ENCODE data around the gene TBK1.

DNA sequence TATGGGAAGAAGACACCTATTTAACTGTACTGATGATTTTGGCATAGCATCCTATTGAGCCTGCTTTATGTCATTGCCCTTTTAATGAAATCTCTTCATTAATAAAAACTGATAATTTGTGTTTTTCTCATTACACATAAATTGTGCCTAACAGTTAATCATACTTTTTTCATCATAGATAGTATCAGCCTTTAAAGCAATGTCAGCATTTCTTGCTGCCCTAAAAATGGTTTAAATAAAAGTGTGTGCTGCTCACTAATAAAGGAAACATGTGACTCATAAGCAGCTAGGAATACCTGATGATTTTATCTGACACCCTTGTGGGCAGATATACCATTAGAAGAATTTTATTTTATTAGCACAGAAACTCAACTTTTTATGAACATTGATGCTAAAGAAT, 26.7 kb downstream of the TBK1 start:
- TF ChIP-seq ZNF281 (CRISPR knock-in tag; IDR thresholded peaks at IDR 0.05) (no peak), ELF4 (CRISPR knock-in tag; IDR thresholded peaks at IDR 0.05; ENCODE audit: low read depth) (no peak), CTCF (IDR thresholded peaks at IDR 0.05) (no peak), MAX (CRISPR knock-in tag; IDR thresholded peaks at IDR 0.05) (no peak), FOXP1 (CRISPR knock-in tag; IDR thresholded peaks at IDR 0.05; ENCODE audit: borderline replicate concordance) (no peak), ZNF423 (CRISPR knock-in tag; IDR thresholded peaks at IDR 0.05) (no peak), SP1 (CRISPR knock-in tag; conservative IDR thresholded peaks at IDR 0.05) (no peak), MXD4 (CRISPR knock-in tag; IDR thresholded peaks at IDR 0.05; ENCODE audit: borderline replicate concordance) (no peak)
- TF ChIP-seq, protein P1, sequence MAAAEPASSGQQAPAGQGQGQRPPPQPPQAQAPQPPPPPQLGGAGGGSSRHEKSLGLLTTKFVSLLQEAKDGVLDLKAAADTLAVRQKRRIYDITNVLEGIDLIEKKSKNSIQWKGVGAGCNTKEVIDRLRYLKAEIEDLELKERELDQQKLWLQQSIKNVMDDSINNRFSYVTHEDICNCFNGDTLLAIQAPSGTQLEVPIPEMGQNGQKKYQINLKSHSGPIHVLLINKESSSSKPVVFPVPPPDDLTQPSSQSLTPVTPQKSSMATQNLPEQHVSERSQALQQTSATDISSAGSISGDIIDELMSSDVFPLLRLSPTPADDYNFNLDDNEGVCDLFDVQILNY (CRISPR knock-in tag; IDR thresholded peaks at IDR 0.05): no peak
- TF ChIP-seq, protein P2, sequence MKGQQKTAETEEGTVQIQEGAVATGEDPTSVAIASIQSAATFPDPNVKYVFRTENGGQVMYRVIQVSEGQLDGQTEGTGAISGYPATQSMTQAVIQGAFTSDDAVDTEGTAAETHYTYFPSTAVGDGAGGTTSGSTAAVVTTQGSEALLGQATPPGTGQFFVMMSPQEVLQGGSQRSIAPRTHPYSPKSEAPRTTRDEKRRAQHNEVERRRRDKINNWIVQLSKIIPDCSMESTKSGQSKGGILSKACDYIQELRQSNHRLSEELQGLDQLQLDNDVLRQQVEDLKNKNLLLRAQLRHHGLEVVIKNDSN (CRISPR knock-in tag; IDR thresholded peaks at IDR 0.05): no peak
